WTC11 (cell line): ENCODE data around the gene AKNAD1.

Experiments used
- EMX1 ChIP-seq: fragments of 250-450 bp; sonication (Bioruptor Pico); IDR thresholded peaks from 2 replicates; pipeline ENCODE4 v1.8.0; 2021; ENCODE audit warnings: mild to moderate bottlenecking
- FOXP4 ChIP-seq: sonication (generic); formaldehyde crosslinking; IDR thresholded peaks from 2 replicates; pipeline ENCODE4 v1.8.0; 2022; ENCODE audit warnings: mild to moderate bottlenecking, missing genetic modification reagents
- IRF2 ChIP-seq: sonication (generic); formaldehyde crosslinking; IDR thresholded peaks from 2 replicates; pipeline ENCODE4 v1.8.0; 2022; ENCODE audit warnings: low read depth, missing genetic modification reagents, borderline replicate concordance
- JUN ChIP-seq: sonication (generic); formaldehyde crosslinking; IDR thresholded peaks from 2 replicates; pipeline ENCODE4 v1.8.0; 2023; ENCODE audit warnings: mild to moderate bottlenecking, missing genetic modification reagents
- KAT7 ChIP-seq: sonication (generic); formaldehyde crosslinking; IDR thresholded peaks from 2 replicates; pipeline ENCODE4 v1.8.1; 2023; ENCODE audit warnings: missing genetic modification reagents, mild to moderate bottlenecking, borderline replicate concordance
- TCF7 ChIP-seq: sonication (generic); formaldehyde crosslinking; IDR thresholded peaks from 2 replicates; pipeline ENCODE4 v1.8.0; 2022; ENCODE audit warnings: mild to moderate bottlenecking, low read depth, missing genetic modification reagents, moderate library complexity
- TEAD1 ChIP-seq: sonication (generic); formaldehyde crosslinking; IDR thresholded peaks from 2 replicates; pipeline ENCODE4 v1.8.0; 2022; ENCODE audit warnings: mild to moderate bottlenecking, missing genetic modification reagents
- USF2 ChIP-seq: sonication (generic); formaldehyde crosslinking; IDR thresholded peaks from 2 replicates; pipeline ENCODE4 v1.8.1; 2023; ENCODE audit warnings: mild to moderate bottlenecking, missing genetic modification reagents, moderate library complexity
- TF ChIP-seq, protein P1 (sequence below): sonication (generic); formaldehyde crosslinking; conservative IDR thresholded peaks from 2 replicates; pipeline ENCODE4 v1.8.1; 2022; ENCODE audit warnings: mild to moderate bottlenecking, missing genetic modification reagents
- TF ChIP-seq, protein P2 (sequence below): sonication (generic); formaldehyde crosslinking; IDR thresholded peaks from 2 replicates; pipeline ENCODE4 v1.8.0; 2022; ENCODE audit warnings: mild to moderate bottlenecking, missing genetic modification reagents
- TF ChIP-seq, protein P3 (sequence below): fragments of 200-600 bp; IDR thresholded peaks from 2 replicates; pipeline ENCODE4 v1.8.0; 2022; ENCODE audit warnings: antibody characterized with exemption
- TF ChIP-seq, protein P4 (sequence below): sonication (generic); formaldehyde crosslinking; IDR thresholded peaks from 2 replicates; pipeline ENCODE4 v1.8.1; 2022; ENCODE audit warnings: low read depth, mild to moderate bottlenecking, moderate library complexity, missing genetic modification reagents, borderline replicate concordance

DNA sequence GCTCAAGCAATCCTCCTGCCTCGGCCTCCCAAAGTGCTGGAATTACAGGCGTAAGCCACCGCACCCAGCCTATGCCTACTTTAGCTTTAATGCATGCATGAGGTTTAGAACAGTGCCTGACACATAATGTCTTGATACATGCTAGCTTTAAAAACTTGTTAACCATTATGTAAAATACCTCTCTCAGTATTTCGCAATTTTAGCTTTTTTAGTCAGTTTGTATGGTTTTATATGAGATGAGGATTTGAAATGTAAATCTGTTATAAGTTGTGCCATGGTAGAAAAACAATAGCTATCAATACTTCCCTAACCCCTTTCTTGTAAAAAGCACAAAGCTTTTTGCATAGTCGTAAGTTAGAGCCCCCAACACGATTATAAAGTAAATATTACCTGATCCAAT, 4.7 kb upstream of the AKNAD1 start:
- TF ChIP-seq, protein P1, sequence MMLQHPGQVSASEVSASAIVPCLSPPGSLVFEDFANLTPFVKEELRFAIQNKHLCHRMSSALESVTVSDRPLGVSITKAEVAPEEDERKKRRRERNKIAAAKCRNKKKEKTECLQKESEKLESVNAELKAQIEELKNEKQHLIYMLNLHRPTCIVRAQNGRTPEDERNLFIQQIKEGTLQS (CRISPR knock-in tag), result no peak
- TF ChIP-seq, protein P2, sequence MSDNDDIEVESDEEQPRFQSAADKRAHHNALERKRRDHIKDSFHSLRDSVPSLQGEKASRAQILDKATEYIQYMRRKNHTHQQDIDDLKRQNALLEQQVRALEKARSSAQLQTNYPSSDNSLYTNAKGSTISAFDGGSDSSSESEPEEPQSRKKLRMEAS (CRISPR knock-in tag), result no peak
- TF ChIP-seq, protein P3, sequence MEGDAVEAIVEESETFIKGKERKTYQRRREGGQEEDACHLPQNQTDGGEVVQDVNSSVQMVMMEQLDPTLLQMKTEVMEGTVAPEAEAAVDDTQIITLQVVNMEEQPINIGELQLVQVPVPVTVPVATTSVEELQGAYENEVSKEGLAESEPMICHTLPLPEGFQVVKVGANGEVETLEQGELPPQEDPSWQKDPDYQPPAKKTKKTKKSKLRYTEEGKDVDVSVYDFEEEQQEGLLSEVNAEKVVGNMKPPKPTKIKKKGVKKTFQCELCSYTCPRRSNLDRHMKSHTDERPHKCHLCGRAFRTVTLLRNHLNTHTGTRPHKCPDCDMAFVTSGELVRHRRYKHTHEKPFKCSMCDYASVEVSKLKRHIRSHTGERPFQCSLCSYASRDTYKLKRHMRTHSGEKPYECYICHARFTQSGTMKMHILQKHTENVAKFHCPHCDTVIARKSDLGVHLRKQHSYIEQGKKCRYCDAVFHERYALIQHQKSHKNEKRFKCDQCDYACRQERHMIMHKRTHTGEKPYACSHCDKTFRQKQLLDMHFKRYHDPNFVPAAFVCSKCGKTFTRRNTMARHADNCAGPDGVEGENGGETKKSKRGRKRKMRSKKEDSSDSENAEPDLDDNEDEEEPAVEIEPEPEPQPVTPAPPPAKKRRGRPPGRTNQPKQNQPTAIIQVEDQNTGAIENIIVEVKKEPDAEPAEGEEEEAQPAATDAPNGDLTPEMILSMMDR, result no peak
- no peak for TF ChIP-seq USF2 (CRISPR knock-in tag)
- TF ChIP-seq EMX1, result no peak
- TF ChIP-seq, protein P4, sequence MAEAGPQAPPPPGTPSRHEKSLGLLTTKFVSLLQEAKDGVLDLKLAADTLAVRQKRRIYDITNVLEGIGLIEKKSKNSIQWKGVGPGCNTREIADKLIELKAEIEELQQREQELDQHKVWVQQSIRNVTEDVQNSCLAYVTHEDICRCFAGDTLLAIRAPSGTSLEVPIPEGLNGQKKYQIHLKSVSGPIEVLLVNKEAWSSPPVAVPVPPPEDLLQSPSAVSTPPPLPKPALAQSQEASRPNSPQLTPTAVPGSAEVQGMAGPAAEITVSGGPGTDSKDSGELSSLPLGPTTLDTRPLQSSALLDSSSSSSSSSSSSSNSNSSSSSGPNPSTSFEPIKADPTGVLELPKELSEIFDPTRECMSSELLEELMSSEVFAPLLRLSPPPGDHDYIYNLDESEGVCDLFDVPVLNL (CRISPR knock-in tag), result no peak
- TF ChIP-seq TCF7 (CRISPR knock-in tag), result no peak
- TF ChIP-seq KAT7 (CRISPR knock-in tag), result no peak
- no peak for TF ChIP-seq IRF2 (CRISPR knock-in tag)
- no peak for TF ChIP-seq TEAD1 (CRISPR knock-in tag)
- TF ChIP-seq JUN (CRISPR knock-in tag), result no peak
- no peak for TF ChIP-seq FOXP4 (CRISPR knock-in tag)
